ENCODE data around the gene SUSD5.

The SUSD5 gene

GRCh38 chr3:33137691-33138090, 80.9 kb downstream of the SUSD5 start:
- no peak for DNase-seq
- Histone ChIP-seq H3K4me1 (ENCODE audit: control extremely low read depth in 1 of 4, control insufficient read depth in 4 of 4, insufficient read depth in 4 of 4, low read length in 3 of 4) (no peaks in the 10 kb centered on the region), H3K27me3 (replicated peaks in 2 of 5; ENCODE audit: control insufficient read depth in 4 of 5, insufficient read depth in 5 of 5, low read length in 4 of 5) (no peaks in the 10 kb centered on the region), H3K36me3 (ENCODE audit: control insufficient read depth in 4 of 4, insufficient read depth in 4 of 4, low read length in 3 of 4) (peaks cover 10 to 51% (median 32%) of the 10 kb centered on the region in 4 experiments), H3K9me3 (ENCODE audit: control extremely low read depth in 1 of 5, control insufficient read depth in 4 of 5, insufficient read depth in 2 of 5, low read depth in 1 of 5, low read length in 4 of 5) (peaks cover 0 to 4% (median 0%) of the 10 kb centered on the region in 5 experiments), H3K4me3 (ENCODE audit: control insufficient read depth in 1 of 7, extremely low read depth in 1 of 7, insufficient read depth in 4 of 7, low read depth in 2 of 7, low read length in 6 of 7) (no peak overlapping the region), H3K27ac (ENCODE audit: insufficient read depth in 1 of 2, low read depth in 1 of 2, low read length in 2 of 2, poor library complexity in 1 of 2, severe bottlenecking in 2 of 2) (no peak overlapping the region)
- POLR2A ChIA-PET, result no interaction called here
- CTCF ChIA-PET, result interaction anchor here (0.6 to 0.9 kb wide), 2 partner anchors 10 to 377 kb away, joined by 3 read pairs; no protein-coding TSS in a partner anchor
- WGBS (ENCODE audit: insufficient coverage), result no CpG with 5 or more reads among the region's 1 CpG

DNA sequence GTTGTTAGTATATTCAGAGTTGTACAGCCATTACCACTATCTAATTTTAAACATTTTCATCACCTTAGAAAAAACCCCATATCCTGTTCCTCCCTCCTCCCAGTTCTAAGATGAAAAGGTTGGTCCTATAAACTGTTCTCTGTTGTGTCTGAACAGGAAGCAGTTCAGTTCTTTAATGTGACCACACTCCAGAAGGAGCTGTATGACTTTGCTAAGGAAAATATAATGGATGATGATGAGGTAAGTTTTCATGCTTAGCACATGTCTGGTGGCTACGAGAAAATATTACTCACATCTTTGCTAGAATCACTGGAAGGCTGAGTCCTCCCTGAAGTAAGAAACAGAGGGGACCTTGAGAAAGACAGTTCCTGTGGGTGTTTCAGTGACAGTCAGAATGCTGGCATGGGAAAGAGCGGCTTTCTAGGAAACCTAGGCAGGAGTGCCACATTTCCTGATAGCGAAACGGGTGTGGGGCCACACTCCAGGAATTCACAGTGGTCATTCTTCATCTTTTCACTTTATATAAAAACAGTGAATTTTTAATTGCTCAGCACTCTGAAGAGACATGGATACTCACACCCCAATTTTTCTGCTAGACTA, 84.5 kb downstream of the SUSD5 start:
- H3K27ac ChIP-seq (ENCODE audit: insufficient read depth in 1 of 2, low read depth in 1 of 2, low read length in 2 of 2, poor library complexity in 1 of 2, severe bottlenecking in 2 of 2), result no peak overlapping the region
- POLR2A ChIA-PET, result no interaction called here
- no peaks in the 10 kb centered on the region for H3K27me3 ChIP-seq (replicated peaks in 2 of 5; ENCODE audit: control insufficient read depth in 4 of 5, insufficient read depth in 5 of 5, low read length in 4 of 5)
- WGBS (ENCODE audit: insufficient coverage), result 100% methylated on average over 2 of the region's 4 CpGs
- no peak overlapping the region for H3K4me3 ChIP-seq (ENCODE audit: control insufficient read depth in 1 of 7, extremely low read depth in 1 of 7, insufficient read depth in 4 of 7, low read depth in 2 of 7, low read length in 6 of 7)
- CTCF ChIA-PET, result interaction anchor here (5.9 kb wide), 1 partner anchor 240 kb away, joined by 69 read pairs; no protein-coding TSS in a partner anchor
- peaks cover 0 to 4% (median 0%) of the 10 kb centered on the region in 5 experiments for H3K9me3 ChIP-seq (ENCODE audit: control extremely low read depth in 1 of 5, control insufficient read depth in 4 of 5, insufficient read depth in 2 of 5, low read depth in 1 of 5, low read length in 4 of 5)
- H3K4me1 ChIP-seq (ENCODE audit: control extremely low read depth in 1 of 4, control insufficient read depth in 4 of 4, insufficient read depth in 4 of 4, low read length in 3 of 4), result no peaks in the 10 kb centered on the region
- peak in 2 of 3 donors; percentile 17 to 20 for DNase-seq
- H3K36me3 ChIP-seq (ENCODE audit: control insufficient read depth in 4 of 4, insufficient read depth in 4 of 4, low read length in 3 of 4), result peaks cover 7 to 54% (median 35%) of the 10 kb centered on the region in 4 experiments

DNA sequence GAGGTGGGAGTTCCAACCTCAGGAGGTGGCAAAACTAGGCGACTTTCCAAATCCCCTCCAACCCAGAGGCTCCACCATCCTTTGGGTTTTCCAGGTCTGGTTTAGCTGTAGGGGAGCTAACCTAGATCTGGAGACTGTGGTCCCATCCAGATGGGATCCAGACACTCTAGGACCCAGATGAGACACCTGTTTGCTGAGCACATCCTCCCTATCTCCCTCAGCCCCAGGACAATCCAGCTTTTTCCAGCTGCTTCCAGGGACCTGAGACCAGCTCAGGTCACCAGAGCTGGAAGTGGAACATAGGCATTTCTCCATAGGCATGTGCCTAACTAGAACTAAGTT, 86.6 kb downstream of the SUSD5 start:
- no peaks in the 10 kb centered on the region for H3K4me1 ChIP-seq (ENCODE audit: control extremely low read depth in 1 of 4, control insufficient read depth in 4 of 4, insufficient read depth in 4 of 4, low read length in 3 of 4)
- CTCF ChIA-PET, result interaction anchor here (0.7 to 5.9 kb wide), 16 partner anchors 9 to 655 kb away, joined by 3 to 69 read pairs (median 4); partner anchors contain the start of gene CRTAP
- no peaks in the 10 kb centered on the region for H3K27me3 ChIP-seq (replicated peaks in 2 of 5; ENCODE audit: control insufficient read depth in 4 of 5, insufficient read depth in 5 of 5, low read length in 4 of 5)
- no CpG with 5 or more reads among the region's 1 CpG for WGBS (ENCODE audit: insufficient coverage)
- H3K27ac ChIP-seq (ENCODE audit: insufficient read depth in 1 of 2, low read depth in 1 of 2, low read length in 2 of 2, poor library complexity in 1 of 2, severe bottlenecking in 2 of 2), result no peak overlapping the region
- no peak for DNase-seq
- POLR2A ChIA-PET, result no interaction called here
- H3K9me3 ChIP-seq (ENCODE audit: control extremely low read depth in 1 of 5, control insufficient read depth in 4 of 5, insufficient read depth in 2 of 5, low read depth in 1 of 5, low read length in 4 of 5), result peaks cover 0 to 4% (median 0%) of the 10 kb centered on the region in 5 experiments
- peaks cover 5 to 56% (median 38%) of the 10 kb centered on the region in 4 experiments for H3K36me3 ChIP-seq (ENCODE audit: control insufficient read depth in 4 of 4, insufficient read depth in 4 of 4, low read length in 3 of 4)
- no peak overlapping the region for H3K4me3 ChIP-seq (ENCODE audit: control insufficient read depth in 1 of 7, extremely low read depth in 1 of 7, insufficient read depth in 4 of 7, low read depth in 2 of 7, low read length in 6 of 7)

DNA sequence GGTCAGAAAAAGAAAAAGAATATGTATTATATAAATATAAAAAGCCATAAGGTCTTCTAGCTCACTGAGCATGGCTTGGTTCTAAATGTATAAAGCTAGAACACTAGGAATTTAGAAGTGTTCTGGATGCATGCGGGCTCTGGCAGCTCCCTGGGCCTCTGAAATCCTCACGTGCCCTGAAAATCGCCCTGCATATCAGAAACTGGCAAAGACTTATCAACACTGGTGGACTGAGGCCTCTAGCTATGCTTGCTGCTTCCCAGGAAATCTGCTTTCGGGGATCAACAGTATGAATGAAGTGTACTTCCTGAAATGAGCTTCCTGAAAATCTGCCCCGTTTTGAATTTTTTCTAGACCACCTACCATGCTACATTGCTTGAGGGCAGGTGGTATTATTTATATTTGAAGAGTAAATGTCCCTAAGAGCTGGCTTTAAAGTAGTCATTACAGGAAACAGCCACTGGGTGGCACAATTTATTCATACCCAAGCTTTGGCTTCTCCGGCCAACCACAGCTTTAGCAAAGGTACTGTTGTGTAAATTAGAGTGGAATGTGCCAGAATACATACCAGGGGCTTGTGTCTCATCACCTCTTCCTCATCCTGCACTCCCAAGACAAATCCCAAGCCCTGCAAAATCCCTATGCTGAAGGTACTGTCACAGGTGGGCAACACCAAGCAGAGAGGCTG, 87.1 kb downstream of the SUSD5 start:
- Histone ChIP-seq H3K36me3 (ENCODE audit: control insufficient read depth in 4 of 4, insufficient read depth in 4 of 4, low read length in 3 of 4) (peaks cover 5 to 53% (median 35%) of the 10 kb centered on the region in 4 experiments), H3K9me3 (ENCODE audit: control extremely low read depth in 1 of 5, control insufficient read depth in 4 of 5, insufficient read depth in 2 of 5, low read depth in 1 of 5, low read length in 4 of 5) (peaks cover 0 to 3% (median 0%) of the 10 kb centered on the region in 5 experiments), H3K27ac (ENCODE audit: insufficient read depth in 1 of 2, low read depth in 1 of 2, low read length in 2 of 2, poor library complexity in 1 of 2, severe bottlenecking in 2 of 2) (no peak overlapping the region), H3K4me1 (ENCODE audit: control extremely low read depth in 1 of 4, control insufficient read depth in 4 of 4, insufficient read depth in 4 of 4, low read length in 3 of 4) (no peaks in the 10 kb centered on the region), H3K27me3 (replicated peaks in 2 of 5; ENCODE audit: control insufficient read depth in 4 of 5, insufficient read depth in 5 of 5, low read length in 4 of 5) (no peaks in the 10 kb centered on the region), H3K4me3 (ENCODE audit: control insufficient read depth in 1 of 7, extremely low read depth in 1 of 7, insufficient read depth in 4 of 7, low read depth in 2 of 7, low read length in 6 of 7) (no peak overlapping the region)
- POLR2A ChIA-PET, result no interaction called here
- 76% methylated on average over 4 of the region's 6 CpGs for WGBS (ENCODE audit: insufficient coverage)
- CTCF ChIA-PET, result interaction anchor here (0.7 to 5.9 kb wide), 17 partner anchors 8 to 656 kb away, joined by 3 to 69 read pairs (median 4); partner anchors contain the start of gene CRTAP
- peak; percentile 56 to 75 (median 68) for DNase-seq

DNA sequence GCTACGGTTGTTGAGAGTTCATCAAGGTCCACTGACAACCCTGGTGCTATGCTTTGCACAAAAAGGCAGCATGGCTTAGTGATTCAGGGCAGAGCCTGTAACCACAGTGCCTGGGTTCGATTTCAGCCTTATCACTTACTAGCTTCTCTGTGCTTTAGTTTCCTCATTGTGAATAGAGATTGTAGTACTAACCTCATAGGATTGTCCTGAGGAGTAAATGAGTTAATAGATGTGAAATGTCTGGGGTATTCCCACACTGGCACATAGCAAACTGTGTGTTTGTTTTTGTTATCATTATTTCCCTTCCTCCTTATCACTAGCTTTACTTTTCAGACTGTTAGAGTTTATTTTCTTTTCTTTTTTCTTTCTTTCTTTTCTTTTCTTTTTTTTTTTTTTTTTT, 88.5 kb downstream of the SUSD5 start:
- no peak for DNase-seq
- Histone ChIP-seq H3K4me1 (ENCODE audit: control extremely low read depth in 1 of 4, control insufficient read depth in 4 of 4, insufficient read depth in 4 of 4, low read length in 3 of 4) (no peaks in the 10 kb centered on the region), H3K36me3 (ENCODE audit: control insufficient read depth in 4 of 4, insufficient read depth in 4 of 4, low read length in 3 of 4) (peaks cover 4 to 55% (median 32%) of the 10 kb centered on the region in 4 experiments), H3K27me3 (replicated peaks in 2 of 5; ENCODE audit: control insufficient read depth in 4 of 5, insufficient read depth in 5 of 5, low read length in 4 of 5) (no peaks in the 10 kb centered on the region), H3K27ac (ENCODE audit: insufficient read depth in 1 of 2, low read depth in 1 of 2, low read length in 2 of 2, poor library complexity in 1 of 2, severe bottlenecking in 2 of 2) (no peak overlapping the region), H3K9me3 (ENCODE audit: control extremely low read depth in 1 of 5, control insufficient read depth in 4 of 5, insufficient read depth in 2 of 5, low read depth in 1 of 5, low read length in 4 of 5) (no peaks in the 10 kb centered on the region), H3K4me3 (ENCODE audit: control insufficient read depth in 1 of 7, extremely low read depth in 1 of 7, insufficient read depth in 4 of 7, low read depth in 2 of 7, low read length in 6 of 7) (no peak overlapping the region)
- POLR2A ChIA-PET, result no interaction called here
- CTCF ChIA-PET, result interaction anchor here (0.9 to 5.9 kb wide), 3 partner anchors 9 to 244 kb away, joined by 3 to 69 read pairs (median 5); no protein-coding TSS in a partner anchor
- 67% methylated on average over 1 of the region's 2 CpGs for WGBS (ENCODE audit: insufficient coverage)

- POLR2A ChIA-PET, result no interaction called here
- CTCF ChIA-PET, result interaction anchor here (1.2 to 5.9 kb wide), 3 partner anchors 14 to 245 kb away, joined by 3 to 69 read pairs (median 3); no protein-coding TSS in a partner anchor
- Histone ChIP-seq H3K27me3 (replicated peaks in 2 of 5; ENCODE audit: control insufficient read depth in 4 of 5, insufficient read depth in 5 of 5, low read length in 4 of 5) (no peaks in the 10 kb centered on the region), H3K27ac (ENCODE audit: insufficient read depth in 1 of 2, low read depth in 1 of 2, low read length in 2 of 2, poor library complexity in 1 of 2, severe bottlenecking in 2 of 2) (no peak overlapping the region), H3K9me3 (ENCODE audit: control extremely low read depth in 1 of 5, control insufficient read depth in 4 of 5, insufficient read depth in 2 of 5, low read depth in 1 of 5, low read length in 4 of 5) (no peaks in the 10 kb centered on the region), H3K36me3 (ENCODE audit: control insufficient read depth in 4 of 4, insufficient read depth in 4 of 4, low read length in 3 of 4) (peaks cover 4 to 58% (median 36%) of the 10 kb centered on the region in 4 experiments), H3K4me3 (ENCODE audit: control insufficient read depth in 1 of 7, extremely low read depth in 1 of 7, insufficient read depth in 4 of 7, low read depth in 2 of 7, low read length in 6 of 7) (no peak overlapping the region), H3K4me1 (ENCODE audit: control extremely low read depth in 1 of 4, control insufficient read depth in 4 of 4, insufficient read depth in 4 of 4, low read length in 3 of 4) (no peaks in the 10 kb centered on the region)
- WGBS (ENCODE audit: insufficient coverage), result no CpG with 5 or more reads among the region's 1 CpG
- DNase-seq, result no peak
Measured at GRCh38 chr3:33128706-33129105, 89.9 kb downstream of the SUSD5 start.

DNA sequence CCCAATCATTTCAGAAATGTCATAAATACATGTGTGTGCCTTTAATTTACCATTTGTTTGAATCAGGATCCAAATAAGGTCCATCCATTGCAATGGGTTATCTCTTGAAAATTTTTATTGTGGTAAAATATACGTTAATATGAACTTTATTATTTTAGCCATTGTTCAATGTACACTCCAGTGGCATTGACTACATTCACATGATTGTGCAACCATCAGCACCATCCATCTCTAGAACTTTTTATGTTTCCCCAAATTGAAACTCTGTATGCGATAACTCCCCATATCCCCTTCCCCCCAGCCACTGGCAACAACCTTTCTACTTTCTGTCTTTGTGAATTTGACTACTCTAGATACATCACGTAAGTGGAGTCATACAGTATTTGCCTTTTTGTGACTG, 92.8 kb downstream of the SUSD5 start:
- ChIA-PET POLR2A (no interaction called here), CTCF (no interaction called here)
- Histone ChIP-seq H3K9me3 (ENCODE audit: control extremely low read depth in 1 of 5, control insufficient read depth in 4 of 5, insufficient read depth in 2 of 5, low read depth in 1 of 5, low read length in 4 of 5) (no peaks in the 10 kb centered on the region), H3K36me3 (ENCODE audit: control insufficient read depth in 4 of 4, insufficient read depth in 4 of 4, low read length in 3 of 4) (peaks cover 4 to 59% (median 40%) of the 10 kb centered on the region in 4 experiments), H3K4me1 (ENCODE audit: control extremely low read depth in 1 of 4, control insufficient read depth in 4 of 4, insufficient read depth in 4 of 4, low read length in 3 of 4) (no peaks in the 10 kb centered on the region), H3K27me3 (replicated peaks in 2 of 5; ENCODE audit: control insufficient read depth in 4 of 5, insufficient read depth in 5 of 5, low read length in 4 of 5) (no peaks in the 10 kb centered on the region), H3K4me3 (ENCODE audit: control insufficient read depth in 1 of 7, extremely low read depth in 1 of 7, insufficient read depth in 4 of 7, low read depth in 2 of 7, low read length in 6 of 7) (no peak overlapping the region), H3K27ac (ENCODE audit: insufficient read depth in 1 of 2, low read depth in 1 of 2, low read length in 2 of 2, poor library complexity in 1 of 2, severe bottlenecking in 2 of 2) (no peak overlapping the region)
- WGBS (ENCODE audit: insufficient coverage), result 94% methylated on average over 2 of the region's 3 CpGs
- no peak for DNase-seq
